Activated CD4-positive, CD25-positive, alpha-beta regulatory T cell treated with anti-CD3 and anti-CD28 coated beads, Interleukin-2, amount 50 U/mL, for 16 hours (primary cell): ENCODE measurements around the gene SFSWAP.

ENCODE experiments used
- DNase-seq: peaks from one replicate; pipeline ENCODE4 v3.0.0-alpha.2; 2020; ENCODE audit warnings: low read depth, low spot score

SFSWAP gene

DNA sequence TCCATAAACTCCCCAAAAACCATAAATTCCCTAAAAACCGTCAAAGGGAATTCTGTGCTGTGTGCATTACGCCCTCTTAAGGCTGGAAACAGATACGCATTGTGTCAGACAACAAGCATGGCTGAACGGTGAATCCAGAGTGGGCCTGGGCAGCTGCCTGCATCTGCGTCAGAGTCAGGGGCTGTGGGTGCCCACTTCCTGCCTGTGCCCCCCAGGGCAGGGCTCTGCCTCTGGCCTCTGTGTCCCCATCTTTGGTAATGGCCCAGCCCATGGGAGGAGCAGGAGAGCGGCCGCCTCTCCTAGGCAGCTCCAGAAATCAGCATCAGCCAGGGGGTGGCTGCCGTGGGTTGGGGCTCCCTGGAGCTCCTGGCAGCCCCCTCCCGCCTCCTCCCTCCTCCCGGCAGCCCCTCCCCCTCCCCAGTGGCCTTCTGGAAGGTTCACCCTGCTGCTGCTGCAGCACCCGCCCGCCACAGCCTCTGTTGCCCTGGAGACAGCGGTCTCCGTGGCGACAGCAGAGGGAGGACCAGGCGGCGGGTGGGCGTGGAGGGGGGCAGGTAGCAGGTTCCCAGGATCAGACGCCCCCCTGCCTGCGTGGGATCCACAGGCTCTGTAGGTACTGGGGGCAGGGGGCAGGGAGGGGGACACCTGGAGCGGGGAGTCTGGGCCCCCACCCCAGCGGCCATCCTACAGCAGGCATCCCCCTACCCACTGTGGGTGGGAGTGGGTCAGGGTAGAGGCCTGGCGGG is 123.2 kb downstream of the SFSWAP start:
- DNase-seq = no peak

DNA sequence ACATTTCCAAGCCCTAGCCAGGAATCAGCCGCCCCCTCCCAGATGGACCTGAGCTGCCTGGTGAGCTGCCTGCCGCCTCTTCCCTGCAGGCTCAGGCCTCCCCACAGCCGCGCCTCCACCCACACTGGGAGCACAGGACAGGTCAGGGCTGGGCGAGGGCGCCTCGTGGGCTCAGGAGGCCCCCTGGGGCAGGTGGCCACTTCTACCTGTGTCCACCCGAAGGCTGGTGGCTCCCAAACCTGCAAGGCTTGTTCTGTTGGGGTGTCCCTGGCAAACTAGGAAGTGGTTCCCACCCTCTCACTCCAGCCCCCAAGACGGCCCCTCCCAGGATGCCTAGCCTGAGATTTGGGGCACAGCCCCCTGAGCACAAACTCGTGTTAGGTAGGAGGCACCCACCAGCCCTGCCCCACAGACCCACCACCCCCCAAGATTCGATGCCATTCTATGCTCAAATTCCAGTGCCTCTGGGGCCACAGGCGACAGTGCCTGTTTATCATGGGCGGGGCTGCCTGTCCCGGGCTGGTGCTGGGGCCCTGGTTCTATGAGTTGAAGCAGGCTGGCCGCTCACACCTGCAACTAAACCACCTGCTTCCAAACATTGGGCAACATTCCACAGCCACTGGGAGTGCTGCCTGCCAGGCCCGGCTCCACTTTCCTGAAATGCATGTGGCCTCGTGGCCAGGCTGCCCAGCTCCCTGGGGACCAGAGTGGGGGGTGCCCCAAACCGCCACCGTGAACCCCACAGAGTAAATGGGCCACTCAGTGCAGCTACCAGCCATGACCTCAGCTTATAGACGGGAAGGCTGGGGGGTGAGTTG is 124.1 kb downstream of the SFSWAP start:
- DNase-seq = no peak

DNA sequence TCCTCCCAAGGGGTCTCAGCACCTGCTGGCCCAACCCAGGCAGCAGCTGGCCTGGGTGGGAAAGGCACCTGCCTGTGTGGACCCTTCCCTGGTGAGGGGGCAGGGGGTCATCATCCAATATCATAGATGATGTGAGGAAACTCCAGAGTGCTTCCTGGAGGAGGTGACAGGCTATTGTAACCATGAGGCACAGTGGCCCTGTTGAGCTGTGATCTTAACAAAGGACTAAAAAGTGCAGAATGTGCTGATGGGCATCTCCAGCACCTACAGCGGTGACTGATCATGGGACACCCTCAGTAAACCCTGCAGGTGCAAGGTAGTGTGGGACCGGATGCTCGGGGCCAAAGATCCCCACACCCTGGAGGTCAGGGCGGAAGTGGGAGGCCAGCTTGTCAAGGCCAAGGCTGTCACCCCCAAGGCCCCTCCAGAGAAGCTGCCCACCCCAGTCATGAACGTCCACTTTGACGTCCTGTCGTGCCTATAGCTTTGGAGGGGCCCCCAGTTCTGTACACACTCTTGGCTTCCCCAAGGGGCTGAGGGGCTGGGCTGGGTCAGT is 124.8 kb downstream of the SFSWAP start:
- no peak for DNase-seq

DNA sequence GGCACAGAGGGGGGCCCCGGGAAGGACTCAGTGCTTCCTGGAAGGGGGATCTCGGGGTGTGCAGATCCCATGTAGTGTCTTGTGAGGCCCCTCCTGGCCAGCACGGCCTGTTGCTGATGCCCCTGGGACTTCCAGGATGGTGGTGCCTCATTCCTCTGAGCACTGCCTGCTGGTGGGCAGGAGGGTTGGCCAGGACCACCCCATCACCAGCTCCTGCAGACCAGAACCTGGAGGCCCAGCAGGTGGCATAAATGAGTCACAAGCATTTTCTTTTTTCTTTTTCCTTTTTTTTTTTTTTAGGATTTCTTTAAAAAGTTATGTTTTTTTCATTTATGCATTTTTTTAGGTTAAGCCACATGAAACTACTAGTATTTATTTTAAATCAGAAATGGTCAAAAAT is 125.3 kb downstream of the SFSWAP start:
- DNase-seq = no peak

DNA sequence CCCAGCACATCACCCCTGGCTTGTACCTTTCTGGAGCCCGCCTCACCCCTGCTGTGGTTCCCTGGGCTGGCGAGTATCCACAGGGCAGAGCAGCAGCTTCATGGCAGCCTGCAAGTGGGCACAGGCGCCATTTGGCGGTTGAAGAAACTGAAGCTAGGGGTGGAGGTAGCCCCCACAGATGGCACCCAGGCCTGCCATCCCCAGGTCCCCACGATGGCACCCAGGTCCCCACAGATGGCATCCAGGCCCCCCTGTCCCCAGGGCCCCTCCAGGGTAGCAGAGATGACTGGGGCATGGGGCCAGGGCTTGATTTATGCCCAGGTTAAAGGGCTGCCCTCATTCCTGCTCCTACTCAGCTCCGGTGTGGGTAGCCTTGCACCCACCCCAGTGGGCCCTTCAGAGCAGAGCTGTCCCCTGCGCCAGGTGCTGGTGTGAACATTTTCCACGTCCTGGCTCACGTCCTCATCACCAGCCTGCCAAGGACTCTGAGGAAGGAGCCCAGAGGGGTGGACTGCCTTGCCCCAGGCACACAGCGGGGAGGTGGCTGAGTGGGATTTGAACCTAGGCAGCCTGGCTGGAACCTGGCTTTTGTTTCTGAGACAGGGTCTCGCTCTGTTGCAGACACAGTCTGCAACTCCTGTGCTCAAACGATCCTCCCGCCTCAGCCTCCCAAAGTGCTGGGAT is 126.0 kb downstream of the SFSWAP start:
- no peak for DNase-seq

DNA sequence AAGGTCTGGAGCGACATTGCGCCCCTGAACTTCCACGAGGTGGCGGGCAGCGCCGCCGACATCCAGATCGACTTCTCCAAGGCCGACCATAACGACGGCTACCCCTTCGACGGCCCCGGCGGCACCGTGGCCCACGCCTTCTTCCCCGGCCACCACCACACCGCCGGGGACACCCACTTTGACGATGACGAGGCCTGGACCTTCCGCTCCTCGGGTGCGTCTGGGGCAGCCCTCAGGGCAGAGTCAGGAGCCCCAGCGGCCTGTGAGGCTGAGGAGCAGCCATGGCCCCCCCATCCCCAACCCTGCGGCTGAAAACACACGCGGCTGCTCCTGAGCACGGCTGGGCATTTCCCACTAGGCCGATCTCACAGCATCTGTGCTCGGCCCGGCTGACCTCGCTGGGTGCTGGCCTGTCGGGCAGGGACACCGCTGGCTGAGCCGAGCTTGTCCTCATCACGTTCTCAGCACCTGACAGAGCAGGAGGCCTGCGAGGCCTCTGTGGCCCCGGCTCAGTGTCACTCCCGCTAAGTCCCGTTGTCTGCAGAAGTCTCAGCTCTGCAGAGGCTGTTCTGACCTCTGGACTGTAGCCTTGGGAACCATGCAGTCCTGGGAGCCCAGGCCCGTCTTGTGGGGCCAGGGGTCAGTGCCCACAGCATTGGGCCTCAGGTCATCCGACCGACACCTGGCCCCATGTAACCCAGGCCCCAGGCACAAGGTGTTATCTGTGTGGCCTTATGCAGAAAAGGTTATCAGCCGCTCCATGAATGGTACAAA is 129.9 kb downstream of the SFSWAP start:
- no peak for DNase-seq

DNA sequence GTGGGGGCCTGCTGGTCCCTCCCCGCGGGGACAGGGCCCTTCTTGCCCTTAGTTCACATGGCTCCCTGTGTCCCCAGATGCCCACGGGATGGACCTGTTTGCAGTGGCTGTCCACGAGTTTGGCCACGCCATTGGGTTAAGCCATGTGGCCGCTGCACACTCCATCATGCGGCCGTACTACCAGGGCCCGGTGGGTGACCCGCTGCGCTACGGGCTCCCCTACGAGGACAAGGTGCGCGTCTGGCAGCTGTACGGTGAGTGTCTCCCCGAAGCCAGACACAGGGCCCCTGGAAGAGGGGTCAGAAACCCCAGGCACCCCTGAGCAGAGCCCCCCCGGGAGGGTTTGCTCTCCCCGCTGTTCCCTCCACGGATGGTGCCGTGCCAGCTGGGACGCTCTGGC is 130.7 kb downstream of the SFSWAP start:
- no peak for DNase-seq

DNA sequence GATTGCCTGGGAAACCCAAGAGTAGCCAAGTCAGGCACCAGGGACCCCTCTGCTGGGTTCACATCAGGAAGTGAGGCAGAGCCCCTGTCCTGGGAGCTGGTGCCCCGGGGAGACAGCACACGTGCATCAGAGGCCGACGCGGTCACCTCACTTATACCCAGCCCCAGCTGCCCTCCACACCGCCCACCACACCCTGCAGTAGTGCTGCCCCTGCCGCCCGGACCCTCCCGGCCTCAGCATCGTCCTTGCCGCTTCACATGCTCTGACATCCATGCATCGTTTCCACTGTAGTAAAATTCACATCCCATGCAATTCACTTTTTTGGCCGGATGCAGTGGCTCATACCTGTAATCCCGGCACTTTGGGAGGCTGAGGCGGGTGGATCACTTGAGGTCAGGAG is 131.3 kb downstream of the SFSWAP start:
- DNase-seq = no peak

DNA sequence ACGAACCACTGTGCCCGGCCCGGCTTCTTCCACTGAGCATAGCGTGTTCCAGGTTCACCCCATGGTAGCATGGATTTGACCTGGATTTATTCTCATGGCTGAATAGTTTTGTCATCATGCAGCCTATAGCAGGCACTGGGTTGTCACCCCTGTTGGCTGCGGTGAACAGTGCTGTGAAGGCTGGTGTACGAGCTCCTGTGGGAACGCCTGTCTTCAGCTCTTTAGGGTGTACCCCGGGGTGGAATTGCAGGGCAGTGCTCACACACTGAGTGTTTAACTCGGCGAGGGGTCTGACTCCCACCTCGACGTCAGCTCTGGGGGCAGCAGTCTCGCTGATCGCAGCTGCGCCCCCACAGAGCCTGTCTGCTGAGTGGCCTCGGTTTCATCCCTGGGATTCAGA is 132.6 kb downstream of the SFSWAP start:
- no peak for DNase-seq

DNA sequence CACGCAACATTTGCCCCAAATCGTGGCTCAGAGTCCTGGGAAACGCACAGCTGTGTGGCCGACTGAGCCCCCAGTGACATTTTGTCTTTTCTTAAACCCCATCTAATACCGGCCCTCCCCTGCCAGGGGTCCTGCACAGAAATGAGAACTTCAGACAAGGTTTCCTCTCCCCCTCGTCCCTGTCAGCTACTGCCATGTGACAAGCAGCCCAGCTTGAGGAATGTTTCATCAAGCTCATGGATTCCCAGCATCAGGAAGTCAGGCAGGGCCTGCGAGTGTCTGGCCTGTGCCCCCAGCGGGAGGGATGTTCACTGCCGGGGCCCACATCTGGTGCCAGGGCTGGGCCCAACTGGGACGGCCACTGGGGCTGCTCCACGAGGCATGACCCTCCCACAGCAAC is 133.2 kb downstream of the SFSWAP start:
- DNase-seq = no peak

DNA sequence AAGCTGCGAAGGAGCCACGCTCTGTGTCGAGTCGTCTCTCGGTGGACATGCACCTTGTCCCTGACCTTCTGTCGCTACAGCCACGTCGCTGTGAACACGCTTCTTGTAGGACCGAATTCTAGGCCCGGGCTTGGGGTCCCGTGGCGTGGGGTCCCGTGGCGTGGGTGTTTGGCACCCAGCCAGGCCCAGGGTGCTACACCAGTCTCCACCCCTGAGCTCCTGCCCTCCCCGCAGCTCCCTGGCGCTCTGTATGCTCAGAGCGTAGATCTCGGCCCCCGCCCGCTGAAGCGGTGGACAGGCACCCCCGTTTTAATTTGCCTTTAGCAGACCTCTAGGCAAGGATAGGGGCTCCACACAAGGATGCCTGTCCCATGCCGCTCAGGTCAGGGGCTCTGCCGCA is 133.8 kb downstream of the SFSWAP start:
- DNase-seq = no peak

DNA sequence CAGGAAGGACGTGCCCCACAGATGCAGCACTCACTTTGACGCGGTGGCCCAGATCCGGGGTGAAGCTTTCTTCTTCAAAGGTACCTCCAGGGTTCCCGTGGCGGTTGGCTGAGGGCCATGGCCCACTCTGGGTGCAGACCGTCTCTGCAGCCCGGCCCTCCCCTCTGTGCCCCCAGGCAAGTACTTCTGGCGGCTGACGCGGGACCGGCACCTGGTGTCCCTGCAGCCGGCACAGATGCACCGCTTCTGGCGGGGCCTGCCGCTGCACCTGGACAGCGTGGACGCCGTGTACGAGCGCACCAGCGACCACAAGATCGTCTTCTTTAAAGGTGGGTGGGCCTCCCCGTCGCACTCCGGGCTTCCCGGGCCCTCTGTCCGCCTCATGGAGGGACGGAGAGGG is 134.2 kb downstream of the SFSWAP start:
- DNase-seq = no peak

DNA sequence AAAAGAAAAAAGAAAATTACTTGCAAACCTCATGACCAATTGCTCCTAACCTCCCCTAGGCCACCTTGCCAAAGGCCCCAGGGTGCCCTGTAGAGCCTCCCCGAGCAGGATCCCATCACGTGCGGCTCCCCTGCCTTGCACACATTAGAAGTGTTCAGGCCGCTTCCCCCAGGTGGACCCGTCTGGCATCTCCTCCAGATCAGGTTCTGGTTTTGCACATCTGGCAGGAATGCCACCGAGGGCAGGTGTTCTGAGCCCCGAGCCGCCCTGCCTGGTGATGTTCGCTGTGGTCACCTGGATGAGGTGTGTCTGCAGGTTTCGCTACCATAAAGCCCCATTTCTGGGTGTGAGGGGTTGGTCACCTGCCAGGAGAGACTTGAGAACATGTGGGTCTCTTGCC is 136.6 kb downstream of the SFSWAP start:
- no peak for DNase-seq

DNA sequence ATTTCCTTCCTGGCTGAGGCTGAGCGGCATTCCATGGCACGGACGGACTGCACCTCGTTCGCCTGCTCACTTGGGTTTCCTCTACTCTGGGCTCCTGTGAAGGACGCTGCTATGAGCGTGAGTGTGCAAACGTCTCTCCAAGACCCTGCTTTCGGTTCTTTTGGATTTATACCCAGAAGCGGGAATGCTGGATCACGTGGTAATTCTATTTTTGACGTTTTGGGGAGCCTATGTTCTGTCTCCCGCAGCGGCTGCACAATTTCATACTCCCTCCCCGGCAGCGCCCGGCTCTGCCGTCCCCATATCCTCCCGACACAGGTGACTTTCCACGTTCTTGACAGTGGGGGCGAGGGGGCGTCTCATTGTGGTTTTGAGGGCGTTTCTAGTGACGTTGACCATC is 137.9 kb downstream of the SFSWAP start:
- no peak for DNase-seq
